ENCODE results near the gene RAB3B. TPM values are rescaled to one million over a fixed set of nuclear protein-coding genes. Genes with fewer than 3 reads are reported as not detected.

Gene RAB3B
- total RNA-seq, 1 donor from 2014 or later: 8.2 TPM

GRCh38 chr1:51927029-51927428 is 63.5 kb downstream of the RAB3B start:
- Mint-ChIP-seq H3K4me1 (ENCODE audit: unreplicated experiment) (peaks cover 4% of the 10 kb centered on the region), H3K36me3 (ENCODE audit: unreplicated experiment) (no peaks in the 10 kb centered on the region), H3K27me3 (ENCODE audit: unreplicated experiment) (no peaks in the 10 kb centered on the region), H3K27ac (ENCODE audit: unreplicated experiment) (no peak overlapping the region), H3K4me3 (ENCODE audit: unreplicated experiment) (no peak overlapping the region), H3K9me3 (ENCODE audit: unreplicated experiment) (no peaks in the 10 kb centered on the region)
- TF ChIP-seq CTCF (IDR thresholded peaks at IDR 0.05): no peak
- DNase-seq (ENCODE audit: extremely low spot score, unreplicated experiment): no peak

- Mint-ChIP-seq H3K36me3 (ENCODE audit: unreplicated experiment) (no peaks in the 10 kb centered on the region), H3K27ac (ENCODE audit: unreplicated experiment) (no peak overlapping the region), H3K9me3 (ENCODE audit: unreplicated experiment) (no peaks in the 10 kb centered on the region), H3K4me3 (ENCODE audit: unreplicated experiment) (no peak overlapping the region), H3K4me1 (ENCODE audit: unreplicated experiment) (no peaks in the 10 kb centered on the region), H3K27me3 (ENCODE audit: unreplicated experiment) (no peaks in the 10 kb centered on the region)
- TF ChIP-seq CTCF (IDR thresholded peaks at IDR 0.05): peak; percentile 46
- DNase-seq (ENCODE audit: extremely low spot score, unreplicated experiment): no peak
Observed at GRCh38 chr1:51926171-51926812, 64.2 kb downstream of the RAB3B start.

GRCh38 chr1:51924455-51924854 is 66.0 kb downstream of the RAB3B start:
- H3K27ac Mint-ChIP-seq (ENCODE audit: unreplicated experiment): no peak overlapping the region
- no peaks in the 10 kb centered on the region for H3K36me3 Mint-ChIP-seq (ENCODE audit: unreplicated experiment)
- H3K4me1 Mint-ChIP-seq (ENCODE audit: unreplicated experiment): peaks cover 15% of the 10 kb centered on the region

GRCh38 chr1:51922040-51922439 is 68.5 kb downstream of the RAB3B start:
- H3K27ac Mint-ChIP-seq (ENCODE audit: unreplicated experiment): no peak overlapping the region

More at GRCh38 chr1:51924455-51924854, 66.0 kb downstream of the RAB3B start:
- no peak for TF ChIP-seq CTCF (IDR thresholded peaks at IDR 0.05)
- Mint-ChIP-seq H3K27me3 (ENCODE audit: unreplicated experiment) (no peaks in the 10 kb centered on the region), H3K9me3 (ENCODE audit: unreplicated experiment) (no peaks in the 10 kb centered on the region), H3K4me3 (ENCODE audit: unreplicated experiment) (no peak overlapping the region)
- DNase-seq (ENCODE audit: extremely low spot score, unreplicated experiment): no peak

GRCh38 chr1:51920130-51920529 is 70.4 kb downstream of the RAB3B start:
- Mint-ChIP-seq H3K27me3 (ENCODE audit: unreplicated experiment) (no peaks in the 10 kb centered on the region), H3K36me3 (ENCODE audit: unreplicated experiment) (no peaks in the 10 kb centered on the region), H3K27ac (ENCODE audit: unreplicated experiment) (no peak overlapping the region), H3K4me1 (ENCODE audit: unreplicated experiment) (peaks cover 20% of the 10 kb centered on the region), H3K9me3 (ENCODE audit: unreplicated experiment) (no peaks in the 10 kb centered on the region), H3K4me3 (ENCODE audit: unreplicated experiment) (no peak overlapping the region)
- DNase-seq (ENCODE audit: extremely low spot score, unreplicated experiment): no peak
- no peak for TF ChIP-seq CTCF (IDR thresholded peaks at IDR 0.05)

More at GRCh38 chr1:51922040-51922439, 68.5 kb downstream of the RAB3B start:
- no peak for TF ChIP-seq CTCF (IDR thresholded peaks at IDR 0.05)
- H3K4me3 Mint-ChIP-seq (ENCODE audit: unreplicated experiment): no peak overlapping the region
- peaks cover 20% of the 10 kb centered on the region for H3K4me1 Mint-ChIP-seq (ENCODE audit: unreplicated experiment)
- H3K27me3 Mint-ChIP-seq (ENCODE audit: unreplicated experiment): no peaks in the 10 kb centered on the region
- no peak for DNase-seq (ENCODE audit: extremely low spot score, unreplicated experiment)
- H3K36me3 Mint-ChIP-seq (ENCODE audit: unreplicated experiment): no peaks in the 10 kb centered on the region
- H3K9me3 Mint-ChIP-seq (ENCODE audit: unreplicated experiment): no peaks in the 10 kb centered on the region

Measured in osteocyte (in vitro differentiated cells).